ENCODE results near the gene TAOK1.
A peak's percentile ranks its signal among the peaks of the same experiment; 100 is the strongest.

TAOK1 gene

DNA sequence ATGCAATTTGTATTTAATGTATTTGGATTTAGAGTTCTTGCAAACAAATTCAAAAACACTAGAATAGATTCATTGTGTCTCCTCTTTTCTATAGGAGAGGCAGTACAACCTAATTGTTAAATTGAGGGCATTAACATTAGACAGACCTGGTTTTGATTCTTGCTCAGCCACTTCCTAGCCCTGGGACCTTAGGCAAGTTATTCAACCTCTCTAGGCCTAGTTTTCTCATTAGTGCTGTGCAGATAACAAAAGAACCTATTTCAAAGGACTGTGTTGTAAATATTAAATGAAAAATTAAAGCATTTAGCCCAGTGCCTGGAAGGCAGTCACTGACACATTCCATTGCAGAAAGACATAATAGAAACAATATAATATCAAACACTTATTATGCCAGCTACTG, 22.0 kb upstream of the TAOK1 start:
- Histone ChIP-seq H3K36me3 (replicated peaks; ENCODE audit: low read depth, low read length) (no peaks in the 10 kb centered on the region), H3K27me3 (ENCODE audit: low read depth, low read length) (no peaks in the 10 kb centered on the region), H2AFZ (ENCODE audit: low read depth, low read length) (no peak overlapping the region), H3K9me3 (ENCODE audit: insufficient read depth, low read length) (no peaks in the 10 kb centered on the region), H4K20me1 (ENCODE audit: insufficient read depth, low read length) (no peaks in the 10 kb centered on the region), H3K4me3 (ENCODE audit: low read length) (no peak overlapping the region), H3K4me2 (ENCODE audit: low read length) (no peak overlapping the region), H3K9ac (ENCODE audit: low read length) (no peak overlapping the region), H3K4me1 (ENCODE audit: low read length) (peaks cover 10% of the 10 kb centered on the region; the same call in 1 of the 2 replicates), H3K27ac (ENCODE audit: low read length) (no peak overlapping the region), H3K79me2 (ENCODE audit: low read length) (no peaks in the 10 kb centered on the region)
- TF ChIP-seq, protein P1, sequence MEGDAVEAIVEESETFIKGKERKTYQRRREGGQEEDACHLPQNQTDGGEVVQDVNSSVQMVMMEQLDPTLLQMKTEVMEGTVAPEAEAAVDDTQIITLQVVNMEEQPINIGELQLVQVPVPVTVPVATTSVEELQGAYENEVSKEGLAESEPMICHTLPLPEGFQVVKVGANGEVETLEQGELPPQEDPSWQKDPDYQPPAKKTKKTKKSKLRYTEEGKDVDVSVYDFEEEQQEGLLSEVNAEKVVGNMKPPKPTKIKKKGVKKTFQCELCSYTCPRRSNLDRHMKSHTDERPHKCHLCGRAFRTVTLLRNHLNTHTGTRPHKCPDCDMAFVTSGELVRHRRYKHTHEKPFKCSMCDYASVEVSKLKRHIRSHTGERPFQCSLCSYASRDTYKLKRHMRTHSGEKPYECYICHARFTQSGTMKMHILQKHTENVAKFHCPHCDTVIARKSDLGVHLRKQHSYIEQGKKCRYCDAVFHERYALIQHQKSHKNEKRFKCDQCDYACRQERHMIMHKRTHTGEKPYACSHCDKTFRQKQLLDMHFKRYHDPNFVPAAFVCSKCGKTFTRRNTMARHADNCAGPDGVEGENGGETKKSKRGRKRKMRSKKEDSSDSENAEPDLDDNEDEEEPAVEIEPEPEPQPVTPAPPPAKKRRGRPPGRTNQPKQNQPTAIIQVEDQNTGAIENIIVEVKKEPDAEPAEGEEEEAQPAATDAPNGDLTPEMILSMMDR (IDR thresholded peaks at IDR 0.05; ENCODE audit: low read depth, low read length): no peak
- no peak for TF ChIP-seq EZH2phosphoT487 (IDR thresholded peaks at IDR 0.05; ENCODE audit: low read depth)

DNA sequence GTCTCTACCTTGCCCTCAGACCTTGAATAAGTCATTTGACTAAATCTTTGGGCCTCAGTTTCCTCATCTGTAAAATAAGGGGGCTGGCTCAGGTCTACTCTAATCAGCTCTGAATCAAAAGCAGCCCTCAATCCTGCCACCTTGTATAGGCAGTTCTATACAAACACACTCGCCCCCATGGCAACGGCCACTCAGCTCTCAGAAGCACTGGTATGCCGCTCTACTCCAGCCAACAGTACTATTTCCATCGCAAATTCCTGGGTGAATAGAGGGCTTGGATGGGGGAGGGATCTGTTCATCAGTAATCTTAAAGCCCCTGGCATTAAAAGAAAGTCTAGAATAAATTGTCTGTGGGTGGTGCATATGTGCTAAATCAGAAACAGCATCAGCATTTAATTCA, 21.2 kb upstream of the TAOK1 start:
- H3K9ac ChIP-seq (ENCODE audit: low read length): no peak overlapping the region

DNA sequence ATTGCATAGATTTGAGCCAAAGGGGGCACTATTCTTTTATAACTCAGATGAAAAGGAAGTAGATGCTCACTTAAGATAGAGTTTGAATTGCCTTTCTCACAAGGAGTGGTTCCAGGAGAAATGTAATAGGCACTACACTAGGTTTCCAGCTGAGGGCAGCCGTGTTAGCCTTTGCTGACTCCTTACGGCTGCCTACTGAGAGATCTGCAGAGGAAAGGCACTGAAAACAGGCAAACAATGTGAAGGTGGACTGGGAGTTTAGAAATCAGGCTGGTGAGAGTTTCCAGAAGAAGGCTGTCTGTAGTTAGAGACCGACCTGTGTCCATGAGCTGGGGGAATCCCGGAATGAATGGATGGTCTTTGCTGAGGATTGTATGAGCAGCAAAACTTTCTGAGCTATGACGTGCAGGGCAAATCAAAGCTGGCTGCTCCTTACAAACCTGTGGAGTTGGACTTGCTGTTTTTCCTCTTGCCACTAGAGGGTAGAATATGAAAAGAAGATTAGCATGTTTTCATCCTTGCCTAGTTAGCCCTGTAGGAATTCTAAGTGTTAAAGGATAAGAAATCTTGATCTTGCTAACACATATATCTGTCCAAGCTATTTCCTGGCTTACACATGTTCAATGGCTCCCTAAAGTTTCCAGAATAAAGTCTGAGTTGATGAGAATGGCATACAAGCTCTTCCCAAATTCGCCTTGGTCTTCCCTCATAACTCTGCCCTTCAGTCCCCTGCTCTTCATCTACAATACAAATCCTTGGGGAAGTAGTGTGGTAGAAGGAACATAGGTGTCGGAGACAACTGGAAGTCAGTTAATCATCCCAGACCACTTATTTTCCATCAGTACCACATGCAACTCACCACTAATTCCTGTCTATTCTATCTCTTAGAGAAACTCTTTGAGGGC, 20.1 kb upstream of the TAOK1 start:
- H3K27ac ChIP-seq (ENCODE audit: low read length): no peak overlapping the region; the same call in 1 of the 2 replicates

More for the DNA sequence above, 21.2 kb upstream of the TAOK1 start:
- no peak overlapping the region for H3K27ac ChIP-seq (ENCODE audit: low read length)
- TF ChIP-seq, protein P1 (IDR thresholded peaks at IDR 0.05; ENCODE audit: low read depth, low read length): no peak
- no peak for TF ChIP-seq EZH2phosphoT487 (IDR thresholded peaks at IDR 0.05; ENCODE audit: low read depth)
- H3K4me2 ChIP-seq (ENCODE audit: low read length): no peak overlapping the region
- H3K36me3 ChIP-seq (replicated peaks; ENCODE audit: low read depth, low read length): no peaks in the 10 kb centered on the region
- H4K20me1 ChIP-seq (ENCODE audit: insufficient read depth, low read length): no peaks in the 10 kb centered on the region
- no peaks in the 10 kb centered on the region for H3K79me2 ChIP-seq (ENCODE audit: low read length)
- no peaks in the 10 kb centered on the region for H3K9me3 ChIP-seq (ENCODE audit: insufficient read depth, low read length)
- no peaks in the 10 kb centered on the region for H3K27me3 ChIP-seq (ENCODE audit: low read depth, low read length)
- no peak overlapping the region for H2AFZ ChIP-seq (ENCODE audit: low read depth, low read length)
- H3K4me1 ChIP-seq (ENCODE audit: low read length): peaks cover 10% of the 10 kb centered on the region; the same call in 1 of the 2 replicates
- H3K4me3 ChIP-seq (ENCODE audit: low read length): no peak overlapping the region

More for the DNA sequence above, 20.1 kb upstream of the TAOK1 start:
- Histone ChIP-seq H3K4me3 (ENCODE audit: low read length) (peak overlapping the region; percentile 65), H4K20me1 (ENCODE audit: insufficient read depth, low read length) (no peaks in the 10 kb centered on the region), H2AFZ (ENCODE audit: low read depth, low read length) (peak overlapping the region; percentile 97), H3K27me3 (ENCODE audit: low read depth, low read length) (no peaks in the 10 kb centered on the region), H3K9me3 (ENCODE audit: insufficient read depth, low read length) (no peaks in the 10 kb centered on the region), H3K4me1 (ENCODE audit: low read length) (peaks cover 10% of the 10 kb centered on the region; the same call in 1 of the 2 replicates), H3K9ac (ENCODE audit: low read length) (no peak overlapping the region), H3K36me3 (replicated peaks; ENCODE audit: low read depth, low read length) (no peaks in the 10 kb centered on the region), H3K79me2 (ENCODE audit: low read length) (no peaks in the 10 kb centered on the region), H3K4me2 (ENCODE audit: low read length) (peak overlapping the region; percentile 86)
- no peak for TF ChIP-seq EZH2phosphoT487 (IDR thresholded peaks at IDR 0.05; ENCODE audit: low read depth)
- TF ChIP-seq, protein P1 (IDR thresholded peaks at IDR 0.05; ENCODE audit: low read depth, low read length): peak; percentile 66

Measured in OCI-LY3 (cell line).